Measurements from ENCODE around the gene RERE.

The RERE gene

GRCh38 chr1:8540261-8540941, 277.0 kb downstream of the RERE start:
- no peak for DNase-seq
- Mint-ChIP-seq H3K9me3 (peaks cover 8% of the 10 kb centered on the region), H3K36me3 (ENCODE audit: low read depth) (peaks cover 33% of the 10 kb centered on the region), H3K27me3 (no peaks in the 10 kb centered on the region), H3K27ac (peak overlapping the region; percentile 92), H3K4me1 (ENCODE audit: low read depth) (peaks cover 49% of the 10 kb centered on the region), H3K4me3 (peak overlapping the region; percentile 47)

GRCh38 chr1:8539683-8540082, 277.8 kb downstream of the RERE start:
- H3K27ac Mint-ChIP-seq, result peak overlapping the region; percentile 78
- H3K9me3 Mint-ChIP-seq, result peaks cover 5% of the 10 kb centered on the region
- no peaks in the 10 kb centered on the region for H3K27me3 Mint-ChIP-seq
- H3K36me3 Mint-ChIP-seq (ENCODE audit: low read depth), result peaks cover 26% of the 10 kb centered on the region
- H3K4me3 Mint-ChIP-seq, result peak overlapping the region; percentile 10
- peaks cover 48% of the 10 kb centered on the region for H3K4me1 Mint-ChIP-seq (ENCODE audit: low read depth)
- DNase-seq, result no peak

- no peak overlapping the region for H3K27ac Mint-ChIP-seq
- no peaks in the 10 kb centered on the region for H3K9me3 Mint-ChIP-seq
Measured at GRCh38 chr1:8538502-8538901, 278.9 kb downstream of the RERE start.

GRCh38 chr1:8537991-8538390, 279.4 kb downstream of the RERE start:
- Mint-ChIP-seq H3K9me3 (no peaks in the 10 kb centered on the region), H3K27me3 (no peaks in the 10 kb centered on the region), H3K4me3 (no peak overlapping the region), H3K4me1 (ENCODE audit: low read depth) (peaks cover 56% of the 10 kb centered on the region), H3K27ac (no peak overlapping the region), H3K36me3 (ENCODE audit: low read depth) (peaks cover 18% of the 10 kb centered on the region)
- DNase-seq, result no peak

More at GRCh38 chr1:8538502-8538901, 278.9 kb downstream of the RERE start:
- Mint-ChIP-seq H3K27me3 (no peaks in the 10 kb centered on the region), H3K4me1 (ENCODE audit: low read depth) (peaks cover 51% of the 10 kb centered on the region), H3K36me3 (ENCODE audit: low read depth) (peaks cover 18% of the 10 kb centered on the region), H3K4me3 (no peak overlapping the region)
- DNase-seq, result no peak

GRCh38 chr1:8536515-8536914, 280.9 kb downstream of the RERE start:
- no peak for DNase-seq
- H3K36me3 Mint-ChIP-seq (ENCODE audit: low read depth), result peaks cover 18% of the 10 kb centered on the region
- H3K27me3 Mint-ChIP-seq, result no peaks in the 10 kb centered on the region
- no peak overlapping the region for H3K27ac Mint-ChIP-seq
- H3K4me1 Mint-ChIP-seq (ENCODE audit: low read depth), result peaks cover 60% of the 10 kb centered on the region
- no peak overlapping the region for H3K4me3 Mint-ChIP-seq
- no peaks in the 10 kb centered on the region for H3K9me3 Mint-ChIP-seq

- Mint-ChIP-seq H3K27me3 (no peaks in the 10 kb centered on the region), H3K9me3 (no peaks in the 10 kb centered on the region), H3K4me3 (peak overlapping the region; percentile 28), H3K27ac (peak overlapping the region; percentile 81), H3K36me3 (ENCODE audit: low read depth) (peaks cover 11% of the 10 kb centered on the region), H3K4me1 (ENCODE audit: low read depth) (peaks cover 43% of the 10 kb centered on the region)
- no peak for DNase-seq
Measured at GRCh38 chr1:8533907-8534306, 283.5 kb downstream of the RERE start.

- Mint-ChIP-seq H3K4me3 (peak overlapping the region; percentile 28), H3K9me3 (no peaks in the 10 kb centered on the region), H3K27ac (peak overlapping the region; percentile 81), H3K27me3 (no peaks in the 10 kb centered on the region), H3K4me1 (ENCODE audit: low read depth) (peaks cover 41% of the 10 kb centered on the region), H3K36me3 (ENCODE audit: low read depth) (peaks cover 5% of the 10 kb centered on the region)
- no peak for DNase-seq
Measured at GRCh38 chr1:8533124-8533523, 284.3 kb downstream of the RERE start.

- no peaks in the 10 kb centered on the region for H3K9me3 Mint-ChIP-seq
- peaks cover 6% of the 10 kb centered on the region for H3K36me3 Mint-ChIP-seq (ENCODE audit: low read depth)
- DNase-seq, result no peak
- H3K4me1 Mint-ChIP-seq (ENCODE audit: low read depth), result peaks cover 48% of the 10 kb centered on the region
- H3K27ac Mint-ChIP-seq, result no peak overlapping the region
- H3K27me3 Mint-ChIP-seq, result no peaks in the 10 kb centered on the region
- no peak overlapping the region for H3K4me3 Mint-ChIP-seq
Measured at GRCh38 chr1:8529901-8530300, 287.5 kb downstream of the RERE start.

- Mint-ChIP-seq H3K36me3 (ENCODE audit: low read depth) (peaks cover 11% of the 10 kb centered on the region), H3K9me3 (no peaks in the 10 kb centered on the region), H3K27ac (peak overlapping the region; percentile 47), H3K27me3 (no peaks in the 10 kb centered on the region), H3K4me3 (no peak overlapping the region), H3K4me1 (ENCODE audit: low read depth) (peaks cover 30% of the 10 kb centered on the region)
- DNase-seq, result no peak
Measured at GRCh38 chr1:8527941-8528340, 289.5 kb downstream of the RERE start.

GRCh38 chr1:8525558-8526275, 291.7 kb downstream of the RERE start:
- no peak overlapping the region for H3K27ac Mint-ChIP-seq
- peak; percentile 68 for DNase-seq
- H3K27me3 Mint-ChIP-seq, result no peaks in the 10 kb centered on the region
- peaks cover 24% of the 10 kb centered on the region for H3K36me3 Mint-ChIP-seq (ENCODE audit: low read depth)
- H3K9me3 Mint-ChIP-seq, result no peaks in the 10 kb centered on the region
- peaks cover 41% of the 10 kb centered on the region for H3K4me1 Mint-ChIP-seq (ENCODE audit: low read depth)
- no peak overlapping the region for H3K4me3 Mint-ChIP-seq

GRCh38 chr1:8525216-8525557, 292.3 kb downstream of the RERE start:
- H3K9me3 Mint-ChIP-seq, result no peaks in the 10 kb centered on the region
- peaks cover 46% of the 10 kb centered on the region for H3K4me1 Mint-ChIP-seq (ENCODE audit: low read depth)
- H3K4me3 Mint-ChIP-seq, result no peak overlapping the region
- H3K27ac Mint-ChIP-seq, result no peak overlapping the region
- no peaks in the 10 kb centered on the region for H3K27me3 Mint-ChIP-seq
- H3K36me3 Mint-ChIP-seq (ENCODE audit: low read depth), result peaks cover 25% of the 10 kb centered on the region
- DNase-seq, result peak; percentile 69

- no peak for DNase-seq
- peaks cover 49% of the 10 kb centered on the region for H3K4me1 Mint-ChIP-seq (ENCODE audit: low read depth)
- no peak overlapping the region for H3K4me3 Mint-ChIP-seq
- H3K36me3 Mint-ChIP-seq (ENCODE audit: low read depth), result peaks cover 25% of the 10 kb centered on the region
- no peaks in the 10 kb centered on the region for H3K27me3 Mint-ChIP-seq
- no peaks in the 10 kb centered on the region for H3K9me3 Mint-ChIP-seq
- H3K27ac Mint-ChIP-seq, result no peak overlapping the region
Measured at GRCh38 chr1:8524627-8525157, 292.7 kb downstream of the RERE start.

GRCh38 chr1:8523666-8524206, 293.7 kb downstream of the RERE start:
- Mint-ChIP-seq H3K4me3 (no peak overlapping the region), H3K4me1 (ENCODE audit: low read depth) (peaks cover 49% of the 10 kb centered on the region), H3K36me3 (ENCODE audit: low read depth) (peaks cover 24% of the 10 kb centered on the region), H3K9me3 (no peaks in the 10 kb centered on the region), H3K27ac (no peak overlapping the region), H3K27me3 (no peaks in the 10 kb centered on the region)
- DNase-seq, result peak; percentile 46

- H3K4me3 Mint-ChIP-seq, result no peak overlapping the region
- no peaks in the 10 kb centered on the region for H3K27me3 Mint-ChIP-seq
- peaks cover 59% of the 10 kb centered on the region for H3K4me1 Mint-ChIP-seq (ENCODE audit: low read depth)
- DNase-seq, result no peak
- no peaks in the 10 kb centered on the region for H3K9me3 Mint-ChIP-seq
- peaks cover 22% of the 10 kb centered on the region for H3K36me3 Mint-ChIP-seq (ENCODE audit: low read depth)
- H3K27ac Mint-ChIP-seq, result peak overlapping the region; percentile 31
Measured at GRCh38 chr1:8520483-8520966, 296.9 kb downstream of the RERE start.

GRCh38 chr1:8519167-8519566, 298.3 kb downstream of the RERE start:
- no peaks in the 10 kb centered on the region for H3K27me3 Mint-ChIP-seq
- H3K27ac Mint-ChIP-seq, result peak overlapping the region; percentile 7
- no peaks in the 10 kb centered on the region for H3K9me3 Mint-ChIP-seq
- H3K4me3 Mint-ChIP-seq, result no peak overlapping the region
- DNase-seq, result no peak
- peaks cover 23% of the 10 kb centered on the region for H3K36me3 Mint-ChIP-seq (ENCODE audit: low read depth)
- peaks cover 63% of the 10 kb centered on the region for H3K4me1 Mint-ChIP-seq (ENCODE audit: low read depth)
